ENCODE measurements around the gene MAST2.
"Not testable (repeated sequence)": the region's sequence is repeated elsewhere in the genome, so short reads cannot be mapped to it uniquely, and the experiment has no call there.

MAST2 gene

GRCh38 chr1:45862008-45862407, 58.6 kb downstream of the MAST2 start:
- no peak for DNase-seq (ENCODE audit: low read depth)
- no peak for TF ChIP-seq CTCF (IDR thresholded peaks at IDR 0.05; ENCODE audit: low read depth, low read length, missing control alignments)
- H3K4me3 ChIP-seq (ENCODE audit: low read depth, low read length), result no peak overlapping the region
- in situ Hi-C loops (cut with HindIII; ENCODE audit: low sequenced_read_pairs), result no loop called here

GRCh38 chr1:45863218-45863617, 59.8 kb downstream of the MAST2 start:
- in situ Hi-C loops (cut with HindIII; ENCODE audit: low sequenced_read_pairs), result no loop called here

GRCh38 chr1:45864167-45865106, 61.0 kb downstream of the MAST2 start:
- peak; percentile 12 for DNase-seq (ENCODE audit: low read depth)
- in situ Hi-C loops (cut with HindIII; ENCODE audit: low sequenced_read_pairs), result loop anchor here (5.0 kb wide), 1 partner anchor 63 kb away; no protein-coding TSS in a partner anchor
- no peak for TF ChIP-seq CTCF (IDR thresholded peaks at IDR 0.05; ENCODE audit: low read depth, low read length, missing control alignments)
- peak overlapping the region; percentile 34 for H3K4me3 ChIP-seq (ENCODE audit: low read depth, low read length)

More at GRCh38 chr1:45863218-45863617, 59.8 kb downstream of the MAST2 start:
- DNase-seq (ENCODE audit: low read depth), result no peak
- no peak overlapping the region for H3K4me3 ChIP-seq (ENCODE audit: low read depth, low read length)
- TF ChIP-seq CTCF (IDR thresholded peaks at IDR 0.05; ENCODE audit: low read depth, low read length, missing control alignments), result no peak

GRCh38 chr1:45867697-45868348, 64.4 kb downstream of the MAST2 start:
- in situ Hi-C loops (cut with HindIII; ENCODE audit: low sequenced_read_pairs), result loop anchor here (5.0 kb wide), 1 partner anchor 59 kb away; no protein-coding TSS in a partner anchor
- H3K4me3 ChIP-seq (ENCODE audit: low read depth, low read length), result no peak overlapping the region
- no peak for TF ChIP-seq CTCF (IDR thresholded peaks at IDR 0.05; ENCODE audit: low read depth, low read length, missing control alignments)
- no peak for DNase-seq (ENCODE audit: low read depth)

GRCh38 chr1:45868861-45869260, 65.4 kb downstream of the MAST2 start:
- H3K4me3 ChIP-seq (ENCODE audit: low read depth, low read length), result no peak overlapping the region
- no peak for DNase-seq (ENCODE audit: low read depth)
- in situ Hi-C loops (cut with HindIII; ENCODE audit: low sequenced_read_pairs), result loop anchor here (5.0 kb wide), 1 partner anchor 58 kb away; no protein-coding TSS in a partner anchor
- no peak for TF ChIP-seq CTCF (IDR thresholded peaks at IDR 0.05; ENCODE audit: low read depth, low read length, missing control alignments)

GRCh38 chr1:45870500-45870899, 67.1 kb downstream of the MAST2 start:
- no peak for DNase-seq (ENCODE audit: low read depth)
- TF ChIP-seq CTCF (IDR thresholded peaks at IDR 0.05; ENCODE audit: low read depth, low read length, missing control alignments), result no peak
- in situ Hi-C loops (cut with HindIII; ENCODE audit: low sequenced_read_pairs), result no loop called here
- no peak overlapping the region for H3K4me3 ChIP-seq (ENCODE audit: low read depth, low read length)

GRCh38 chr1:45872173-45872801, 68.9 kb downstream of the MAST2 start:
- not testable (repeated sequence) for H3K4me3 ChIP-seq (ENCODE audit: low read depth, low read length)

More at GRCh38 chr1:45872173-45872801, 68.9 kb downstream of the MAST2 start:
- DNase-seq (ENCODE audit: low read depth); in situ Hi-C loops (cut with HindIII; ENCODE audit: low sequenced_read_pairs): not testable (repeated sequence)
